ENCODE results near the gene BTBD1.

Gene BTBD1

GRCh38 chr15:83106994-83107840, 40.2 kb upstream of the BTBD1 start, which contains the start of gene TM6SF1:
Gene TM6SF1, plus strand, starts transcription at chr15:83107645. Its CDS starts 36 bp downstream, at chr15:83107681.
- peak within 1 kb of the TSS; percentile 45 for H3K4me3 ChIP-seq (ENCODE audit: low read length)
- TF ChIP-seq, protein P1, sequence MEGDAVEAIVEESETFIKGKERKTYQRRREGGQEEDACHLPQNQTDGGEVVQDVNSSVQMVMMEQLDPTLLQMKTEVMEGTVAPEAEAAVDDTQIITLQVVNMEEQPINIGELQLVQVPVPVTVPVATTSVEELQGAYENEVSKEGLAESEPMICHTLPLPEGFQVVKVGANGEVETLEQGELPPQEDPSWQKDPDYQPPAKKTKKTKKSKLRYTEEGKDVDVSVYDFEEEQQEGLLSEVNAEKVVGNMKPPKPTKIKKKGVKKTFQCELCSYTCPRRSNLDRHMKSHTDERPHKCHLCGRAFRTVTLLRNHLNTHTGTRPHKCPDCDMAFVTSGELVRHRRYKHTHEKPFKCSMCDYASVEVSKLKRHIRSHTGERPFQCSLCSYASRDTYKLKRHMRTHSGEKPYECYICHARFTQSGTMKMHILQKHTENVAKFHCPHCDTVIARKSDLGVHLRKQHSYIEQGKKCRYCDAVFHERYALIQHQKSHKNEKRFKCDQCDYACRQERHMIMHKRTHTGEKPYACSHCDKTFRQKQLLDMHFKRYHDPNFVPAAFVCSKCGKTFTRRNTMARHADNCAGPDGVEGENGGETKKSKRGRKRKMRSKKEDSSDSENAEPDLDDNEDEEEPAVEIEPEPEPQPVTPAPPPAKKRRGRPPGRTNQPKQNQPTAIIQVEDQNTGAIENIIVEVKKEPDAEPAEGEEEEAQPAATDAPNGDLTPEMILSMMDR (conservative IDR thresholded peaks at IDR 0.05; ENCODE audit: low read depth, low read length): no peak
- DNase-seq (ENCODE audit: low read depth): no peak

- no peak overlapping the region for H3K4me3 ChIP-seq (ENCODE audit: low read length)
- TF ChIP-seq, protein P1 (conservative IDR thresholded peaks at IDR 0.05; ENCODE audit: low read depth, low read length): no peak
- no peak for DNase-seq (ENCODE audit: low read depth)
Measured at GRCh38 chr15:83105440-83105839, 38.4 kb upstream of the BTBD1 start.

DNA sequence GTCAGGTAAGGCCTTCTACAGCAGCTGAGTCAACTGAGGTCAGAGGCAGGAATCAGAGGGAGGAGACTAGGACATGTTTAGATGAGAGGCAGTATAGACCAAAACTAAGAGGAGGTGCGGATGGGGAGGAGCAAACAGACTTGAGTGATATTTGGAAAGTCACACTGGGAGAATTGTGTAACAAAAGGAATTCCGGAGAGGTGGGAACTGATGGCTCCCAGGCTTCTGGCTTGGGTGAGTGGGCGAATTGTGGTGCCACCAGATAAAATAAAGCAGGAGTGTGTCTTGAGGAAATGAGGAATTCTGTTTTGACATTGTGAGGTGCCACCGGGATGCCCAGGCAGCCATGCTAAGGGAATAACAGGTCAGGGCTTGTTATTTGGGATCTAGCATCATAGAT, 37.1 kb upstream of the BTBD1 start:
- no peak for DNase-seq (ENCODE audit: low read depth)
- H3K4me3 ChIP-seq (ENCODE audit: low read length): no peak overlapping the region
- TF ChIP-seq, protein P1 (conservative IDR thresholded peaks at IDR 0.05; ENCODE audit: low read depth, low read length): no peak

DNA sequence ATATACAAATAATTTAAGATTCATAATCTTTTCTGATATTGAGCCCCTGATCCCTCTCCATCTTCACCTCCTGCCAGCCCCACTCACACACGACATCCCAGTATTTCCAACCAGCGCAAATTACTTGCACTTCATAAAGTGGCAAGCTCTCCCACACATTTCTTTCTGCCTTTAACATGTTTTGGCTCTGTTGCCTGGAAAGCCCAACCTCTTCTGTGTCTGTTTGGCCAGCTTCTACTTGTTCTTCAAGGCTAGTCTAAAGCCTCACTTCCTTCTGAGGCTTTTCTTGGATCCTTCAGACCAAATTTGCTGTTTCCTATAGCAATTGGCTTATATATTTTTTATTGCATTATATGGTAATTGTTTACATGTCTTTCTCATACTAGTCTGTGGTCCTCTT, 35.3 kb upstream of the BTBD1 start:
- TF ChIP-seq, protein P1 (conservative IDR thresholded peaks at IDR 0.05; ENCODE audit: low read depth, low read length): no peak
- H3K4me3 ChIP-seq (ENCODE audit: low read length): no peak overlapping the region
- DNase-seq (ENCODE audit: low read depth): no peak

DNA sequence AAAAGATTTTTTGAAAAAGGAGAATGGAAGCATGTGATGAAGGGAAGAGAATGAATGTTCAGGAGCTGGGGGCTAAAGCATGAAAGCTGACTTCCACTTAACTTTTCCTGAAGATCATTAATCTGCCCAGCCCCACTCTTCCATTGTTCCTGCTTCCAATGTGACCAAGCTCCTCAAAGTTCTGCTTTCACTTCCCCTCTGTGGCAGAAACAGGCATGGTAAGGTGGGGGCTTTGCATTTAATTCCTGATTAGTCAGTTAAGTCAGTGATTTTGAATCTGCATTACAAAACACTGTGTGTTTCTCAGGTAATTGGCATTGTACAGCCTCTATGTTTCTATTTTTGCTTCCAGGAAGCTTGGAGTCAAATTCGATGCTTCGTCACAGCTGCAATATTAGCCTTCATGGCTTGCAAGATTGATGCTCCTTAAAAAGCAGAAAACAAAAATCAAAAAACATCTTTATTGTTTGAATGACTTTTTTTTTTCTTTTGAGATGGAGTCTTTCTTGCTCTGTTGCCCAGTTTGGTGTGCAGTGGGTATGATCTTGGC, 33.1 kb upstream of the BTBD1 start:
- DNase-seq (ENCODE audit: low read depth): no peak
- TF ChIP-seq, protein P1 (conservative IDR thresholded peaks at IDR 0.05; ENCODE audit: low read depth, low read length): no peak
- H3K4me3 ChIP-seq (ENCODE audit: low read length): no peak overlapping the region

DNA sequence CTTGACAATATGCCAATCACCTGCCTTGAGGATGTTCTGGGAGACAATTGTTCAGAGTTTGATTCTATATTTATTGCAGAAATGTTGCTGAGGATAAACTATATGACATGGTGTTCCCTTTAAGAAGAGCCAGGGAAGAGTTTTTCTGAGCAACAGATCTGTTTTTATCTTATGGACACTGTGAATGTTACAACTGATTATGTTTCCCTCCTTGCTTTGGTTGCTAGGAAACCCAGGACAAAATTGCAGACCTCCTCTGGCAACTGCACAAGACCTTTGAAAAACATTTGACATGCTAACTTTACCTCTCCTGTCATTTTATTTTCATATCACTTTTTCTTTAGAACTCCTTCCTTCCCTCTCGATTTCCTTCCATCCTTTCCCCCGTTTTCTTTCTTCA, 32.2 kb upstream of the BTBD1 start:
- DNase-seq (ENCODE audit: low read depth): no peak
- H3K4me3 ChIP-seq (ENCODE audit: low read length): no peak overlapping the region
- TF ChIP-seq, protein P1 (conservative IDR thresholded peaks at IDR 0.05; ENCODE audit: low read depth, low read length): no peak

DNA sequence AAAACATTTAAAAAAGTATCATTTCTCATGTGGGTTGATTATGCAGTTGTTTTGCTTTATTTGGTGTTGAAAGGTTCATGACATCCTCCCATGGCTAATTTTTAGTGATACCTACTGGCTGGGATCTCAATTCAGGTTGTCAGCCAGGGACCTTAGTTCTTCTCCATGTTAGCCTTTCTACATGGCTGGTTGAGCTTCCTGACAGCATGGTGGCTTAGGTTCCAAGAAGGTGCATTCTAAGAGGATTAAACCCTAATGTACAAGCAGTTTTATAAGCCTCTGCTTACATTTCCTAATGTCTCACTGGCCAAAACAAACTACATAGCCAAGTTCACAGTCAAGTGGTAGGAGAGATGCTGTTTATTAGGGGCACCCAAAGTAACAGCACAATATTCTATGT, 31.0 kb upstream of the BTBD1 start:
- TF ChIP-seq, protein P1 (conservative IDR thresholded peaks at IDR 0.05; ENCODE audit: low read depth, low read length): no peak
- no peak overlapping the region for H3K4me3 ChIP-seq (ENCODE audit: low read length)
- DNase-seq (ENCODE audit: low read depth): no peak
